Naive thymus-derived CD4-positive, alpha-beta T cell (primary cell): Measurements from ENCODE around the gene RELL1. TPM values are rescaled to one million over a fixed set of nuclear protein-coding genes. Genes with fewer than 3 reads are reported as not detected.

Experiments used
- ATAC-seq: fragments of 150-1000 bp; cut with Tn5 transposase; 2 replicates; pipeline ENCODE4 v1.10.0; 2021; ENCODE audit warnings: mild to moderate bottlenecking, moderate library complexity
- CTCF ChIA-PET: fragments of 350-600 bp; sonication (Branson Sonifier 250); formaldehyde crosslinking; loops from one replicate; lab custom pipeline; 2021; ENCODE audit warnings: antibody characterized with exemption; lab: Charles Lee
- POLR2A ChIA-PET: fragments of 350-600 bp; sonication (Branson Sonifier 250); formaldehyde crosslinking; loops from one replicate; lab custom pipeline; 2021; ENCODE audit warnings: antibody characterized with exemption, inconsistent platforms; lab: Charles Lee
- DNase-seq, 9 donors: peaks; one replicate each; pipeline versions ENCODE4 v3.0.0 to v3.0.0-alpha.2; 2020 to 2022; ENCODE audit warnings: mixed read lengths in 1 of 9
- H3K27ac ChIP-seq: one replicate; pipeline ENCODE4 v1.7.0; 2013; ENCODE audit warnings: mild to moderate bottlenecking, low read depth, low read length, moderate library complexity
- H3K27me3 ChIP-seq, 2 donors: one replicate each; pipeline ENCODE4 v1.7.0; 2013; ENCODE audit warnings: low read length in 2 of 2, mild to moderate bottlenecking in 2 of 2, moderate library complexity in 2 of 2; ENCODE audit not compliant: control insufficient read depth in 2 of 2, insufficient read depth in 2 of 2
- H3K36me3 ChIP-seq, 3 experiments: 1 replicate in 2 of 3; 2 replicates in 1 of 3; pipeline ENCODE4 v1.7.0; 2013; ENCODE audit warnings: low read length in 3 of 3, mild to moderate bottlenecking in 3 of 3, moderate library complexity in 1 of 3; ENCODE audit not compliant: insufficient read depth in 3 of 3, control insufficient read depth in 2 of 3
- H3K4me1 ChIP-seq, 2 donors: one replicate each; pipeline ENCODE4 v1.7.0; 2013; ENCODE audit warnings: low read length in 2 of 2, mild to moderate bottlenecking in 2 of 2, moderate library complexity in 1 of 2; ENCODE audit not compliant: control insufficient read depth in 2 of 2, insufficient read depth in 2 of 2
- H3K4me3 ChIP-seq: 2 replicates; pipeline ENCODE4 v1.7.0; 2013; ENCODE audit warnings: mild to moderate bottlenecking, low read length
- H3K9me3 ChIP-seq, 3 experiments: 1 replicate in 2 of 3; 2 replicates in 1 of 3; pipeline ENCODE4 v1.7.0; 2013; ENCODE audit warnings: low read length in 3 of 3; ENCODE audit not compliant: control insufficient read depth in 2 of 3
- H3K27ac Mint-ChIP-seq, 9 donors: one replicate each; pipeline ENCODE4 v1.8.0; 2020 to 2022; ENCODE audit warnings: mixed read lengths in 9 of 9, mild to moderate bottlenecking in 8 of 9, moderate library complexity in 5 of 9, inconsistent platforms in 2 of 9
- H3K27me3 Mint-ChIP-seq, 5 donors: one replicate each; pipeline ENCODE4 v1.8.0; 2021 to 2022; ENCODE audit warnings: mixed read lengths in 5 of 5, mild to moderate bottlenecking in 1 of 5
- H3K36me3 Mint-ChIP-seq, 5 donors: one replicate each; pipeline ENCODE4 v1.8.0; 2020 to 2022; ENCODE audit warnings: mixed read lengths in 5 of 5, mild to moderate bottlenecking in 3 of 5, inconsistent platforms in 1 of 5
- H3K4me1 Mint-ChIP-seq, 7 donors: one replicate each; pipeline ENCODE4 v1.8.0; 2020 to 2022; ENCODE audit warnings: mixed read lengths in 7 of 7, mild to moderate bottlenecking in 3 of 7, inconsistent platforms in 1 of 7
- H3K4me3 Mint-ChIP-seq, 10 donors: one replicate each; pipeline ENCODE4 v1.8.0; 2020 to 2022; ENCODE audit warnings: mild to moderate bottlenecking in 10 of 10, mixed read lengths in 10 of 10, moderate library complexity in 6 of 10, inconsistent platforms in 2 of 10
- H3K9me3 Mint-ChIP-seq, 11 donors: one replicate each; pipeline ENCODE4 v1.8.0; 2020 to 2022; ENCODE audit warnings: mixed read lengths in 11 of 11, mild to moderate bottlenecking in 4 of 11, inconsistent platforms in 1 of 11, moderate library complexity in 1 of 11
- intact Hi-C, 2 donors: fragments of 100-400 bp; cut with micrococcal nuclease; formaldehyde crosslinking; loops; one replicate each; pipeline ENCODE4 v1.15.1; 2023
- polyA plus RNA-seq, 2 donors: library from polyadenylated mRNA; unstranded; fragments of 300-500 nt; fragmentation: Illumina TruSeq; gene quantifications; one replicate each; pipeline ENCODE4 v1.2.3, GENCODE V29; 2021
- total RNA-seq, 6 experiments: library from RNA in 5 of 6; stranded (reverse) in 5 of 6; gene quantifications; 1 replicate in 5 of 6; 2 replicates in 1 of 6; pipeline ENCODE4 v1.2.3 and lab custom pipeline; 2021 to 2026

RELL1 gene
- total and polyA plus RNA-seq, 7 experiments from 2014 or later, result 4.8 to 35.2 (median 27.1) TPM

- H3K4me3 Mint-ChIP-seq, result no peak overlapping the region
- intact Hi-C loops, result loop anchor here in 1 of 2 donors (2.0 kb wide), 1 partner anchor 1217 kb away; no protein-coding TSS in a partner anchor
These were observed 118.3 kb downstream of the RELL1 start for GRCh38 chr4:37567836-37568235.

DNA sequence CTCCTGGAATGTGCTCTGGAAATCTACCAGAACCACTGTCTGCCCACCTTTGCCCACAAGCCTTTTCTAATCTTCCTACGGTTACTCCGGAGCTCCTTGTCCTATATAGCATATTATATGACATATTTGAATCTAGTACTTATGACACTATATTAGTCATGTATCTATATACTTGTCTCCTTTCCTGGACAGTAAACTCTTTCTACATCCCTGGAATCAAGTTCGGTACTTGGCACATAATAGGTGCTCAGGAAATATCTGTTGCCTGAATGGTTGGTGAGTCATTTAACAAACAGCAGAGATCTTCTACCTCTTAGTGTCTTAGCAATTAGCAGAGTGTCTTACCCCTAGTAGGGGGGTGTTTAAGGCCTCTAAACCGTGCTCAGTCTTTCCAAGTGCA is 123.6 kb downstream of the RELL1 start:
- DNase-seq, result no peak
- H3K36me3 ChIP-seq, result no peaks in the 10 kb centered on the region
- Mint-ChIP-seq H3K27ac (no peak overlapping the region), H3K27me3 (peaks cover 0 to 5% (median 3%) of the 10 kb centered on the region in 5 donors), H3K4me3 (no peak overlapping the region), H3K4me1 (no peaks in the 10 kb centered on the region), H3K36me3 (peaks cover 0 to 6% (median 0%) of the 10 kb centered on the region in 5 donors), H3K9me3 (peaks cover 0 to 7% (median 2%) of the 10 kb centered on the region in 11 donors)
- intact Hi-C loops, result no loop called here
- no peak overlapping the region for H3K27ac ChIP-seq
- no peak for ATAC-seq
- no peaks in the 10 kb centered on the region for H3K9me3 ChIP-seq
- H3K4me3 ChIP-seq, result no peak overlapping the region
- H3K27me3 ChIP-seq, result no peaks in the 10 kb centered on the region
- ChIA-PET POLR2A (no interaction called here), CTCF (no interaction called here)
- no peaks in the 10 kb centered on the region for H3K4me1 ChIP-seq

More at GRCh38 chr4:37567836-37568235, 118.3 kb downstream of the RELL1 start:
- ChIA-PET CTCF (interaction anchor here (0.6 to 4.5 kb wide), 2 partner anchors 115 to 349 kb away, joined by 3 to 20 read pairs; a partner anchor contains a TSS), POLR2A (no interaction called here)
- H3K4me1 ChIP-seq, result no peaks in the 10 kb centered on the region
- ATAC-seq (no peak), DNase-seq (no peak)
- H3K9me3 Mint-ChIP-seq, result no peaks in the 10 kb centered on the region
- H3K4me1 Mint-ChIP-seq, result peaks cover 0 to 3% (median 0%) of the 10 kb centered on the region in 7 donors
- H3K36me3 ChIP-seq, result no peaks in the 10 kb centered on the region
- no peaks in the 10 kb centered on the region for H3K36me3 Mint-ChIP-seq
- H3K27ac Mint-ChIP-seq, result no peak overlapping the region
- H3K27me3 Mint-ChIP-seq, result peaks cover 0 to 5% (median 0%) of the 10 kb centered on the region in 5 donors
- H3K27me3 ChIP-seq, result no peaks in the 10 kb centered on the region
- no peaks in the 10 kb centered on the region for H3K9me3 ChIP-seq
- H3K27ac ChIP-seq, result no peak overlapping the region
- no peak overlapping the region for H3K4me3 ChIP-seq

DNA sequence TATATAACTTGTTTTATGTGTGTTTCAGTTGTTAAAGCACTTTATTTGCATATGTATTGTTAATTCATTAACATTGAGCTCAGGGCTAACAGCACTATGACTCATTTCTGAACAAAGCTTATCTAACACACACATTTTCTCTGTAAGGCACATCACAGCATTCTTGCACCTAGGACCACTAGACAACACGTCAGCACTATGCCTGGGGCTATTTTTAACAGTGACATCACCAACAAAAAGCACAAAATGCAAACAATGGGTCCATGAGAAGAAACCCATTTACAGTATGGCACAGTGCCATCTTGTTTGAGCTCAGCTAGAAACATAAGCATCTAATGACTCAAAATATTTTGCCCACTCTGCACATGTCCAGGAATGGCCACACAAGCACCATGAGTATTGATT is 124.4 kb downstream of the RELL1 start:
- H3K9me3 Mint-ChIP-seq, result peaks cover 0 to 7% (median 2%) of the 10 kb centered on the region in 11 donors
- ATAC-seq (no peak), DNase-seq (no peak)
- Histone ChIP-seq H3K9me3 (no peaks in the 10 kb centered on the region), H3K27me3 (no peaks in the 10 kb centered on the region), H3K36me3 (no peaks in the 10 kb centered on the region), H3K4me3 (no peak overlapping the region), H3K4me1 (no peaks in the 10 kb centered on the region), H3K27ac (no peak overlapping the region)
- CTCF ChIA-PET, result no interaction called here
- peaks cover 0 to 5% (median 3%) of the 10 kb centered on the region in 5 donors for H3K27me3 Mint-ChIP-seq
- H3K36me3 Mint-ChIP-seq, result peaks cover 0 to 6% (median 0%) of the 10 kb centered on the region in 5 donors
- H3K4me3 Mint-ChIP-seq, result no peak overlapping the region
- no peaks in the 10 kb centered on the region for H3K4me1 Mint-ChIP-seq
- intact Hi-C loops, result no loop called here
- POLR2A ChIA-PET, result no interaction called here
- H3K27ac Mint-ChIP-seq, result no peak overlapping the region

DNA sequence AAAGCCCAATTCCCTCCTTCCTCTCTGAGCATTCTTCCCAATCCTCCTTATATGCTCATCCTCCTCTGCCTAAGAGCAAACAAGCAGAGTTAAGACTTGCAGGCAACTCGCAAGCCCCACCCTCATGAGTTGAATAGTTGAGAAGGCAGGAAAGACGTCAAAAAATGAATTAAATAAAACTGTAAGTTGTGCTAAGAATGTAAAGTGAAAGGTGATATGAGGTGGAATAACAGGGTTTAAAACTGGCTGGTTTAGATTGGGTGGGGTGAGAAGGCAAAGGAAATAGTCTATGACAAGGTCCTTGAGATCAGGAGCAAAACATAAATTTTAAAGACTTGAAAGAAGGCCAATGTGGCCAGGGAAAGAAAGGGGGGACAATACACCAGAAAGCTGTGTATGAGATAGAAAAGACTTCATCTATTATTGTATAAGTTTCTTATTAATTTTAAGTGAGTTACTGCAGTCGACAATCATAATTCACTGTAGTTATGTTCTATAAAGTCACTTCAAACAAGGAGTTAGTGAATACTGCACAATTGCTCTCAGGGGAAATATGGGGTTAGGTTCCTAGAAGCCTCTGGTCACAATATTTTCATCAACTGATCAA is 124.9 kb downstream of the RELL1 start:
- Mint-ChIP-seq H3K4me1 (no peaks in the 10 kb centered on the region), H3K27ac (no peak overlapping the region), H3K4me3 (no peak overlapping the region), H3K27me3 (peaks cover 0 to 5% (median 3%) of the 10 kb centered on the region in 5 donors), H3K9me3 (peaks cover 0 to 7% (median 2%) of the 10 kb centered on the region in 11 donors), H3K36me3 (peaks cover 0 to 6% (median 0%) of the 10 kb centered on the region in 5 donors)
- Histone ChIP-seq H3K4me1 (no peaks in the 10 kb centered on the region), H3K27ac (no peak overlapping the region), H3K9me3 (no peaks in the 10 kb centered on the region), H3K4me3 (no peak overlapping the region), H3K36me3 (no peaks in the 10 kb centered on the region), H3K27me3 (no peaks in the 10 kb centered on the region)
- ChIA-PET POLR2A (no interaction called here), CTCF (no interaction called here)
- ATAC-seq (no peak), DNase-seq (no peak)
- intact Hi-C loops, result no loop called here

Other genes starting within 250 kb of the RELL1 start
- 10 to 100 TPM; 14.4 to 35.2 (median 18.7) TPM for gene PGM2, start 140.3 kb upstream of the RELL1 start, total RNA-seq
- 10 to 100 TPM; 15.9 to 20.7 TPM for gene PGM2, start 140.3 kb upstream of the RELL1 start, polyA plus RNA-seq
- 10 to 100 TPM; 44.6 to 66.8 (median 49.6) TPM for gene TBC1D1, start 204.7 kb upstream of the RELL1 start, total RNA-seq
- 10 to 100 TPM; 19.4 to 27.6 TPM for gene TBC1D1, start 204.7 kb upstream of the RELL1 start, polyA plus RNA-seq